Esophagus muscularis mucosa (tissue), 3 donors: ENCODE results near the gene KCNAB2.

Source experiments
- POLR2AphosphoS5 ChIP-seq, 2 donors: sonication (generic); formaldehyde crosslinking; IDR thresholded peaks; one replicate each; pipeline ENCODE4 v1.6.1; 2017; ENCODE audit warnings: antibody characterized with exemption in 2 of 2
- TF ChIP-seq, protein P1 (sequence below), 3 experiments: fragments of 200-600 bp in 2 of 3; fragments of 450-650 bp in 1 of 3; sonication (generic) in 2 of 3; IDR thresholded peaks; one replicate each; pipeline ENCODE4 v1.5.1; 2017 to 2019; ENCODE audit warnings: antibody characterized with exemption in 3 of 3, mild to moderate bottlenecking in 2 of 3, moderate library complexity in 1 of 3

DNA sequence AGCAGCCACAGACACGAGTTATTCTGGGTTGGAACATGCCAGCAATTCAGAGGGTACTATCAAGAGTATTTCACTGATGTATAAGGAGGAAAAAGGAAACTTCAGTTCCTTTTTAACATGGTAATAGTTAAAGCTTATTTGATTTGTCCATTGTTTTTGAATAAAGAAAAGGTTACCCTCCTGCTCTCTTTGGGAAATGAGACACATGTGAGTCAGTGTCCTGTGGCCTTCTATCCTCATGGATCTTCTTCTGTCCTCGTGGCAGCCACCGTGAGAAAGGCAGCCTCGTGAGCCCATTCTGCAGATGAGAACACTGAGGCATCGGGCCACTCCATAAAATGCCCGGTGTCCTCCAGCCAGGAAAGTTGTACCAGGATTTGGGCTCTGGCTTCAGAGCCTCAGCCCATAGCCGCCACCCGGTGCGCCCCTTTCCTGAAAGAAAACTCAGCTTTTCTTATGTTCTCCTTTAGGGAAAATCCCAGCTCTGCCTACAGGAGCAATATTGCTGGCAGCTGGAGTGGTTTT, 24.8 kb downstream of the KCNAB2 start:
- TF ChIP-seq, protein P1, sequence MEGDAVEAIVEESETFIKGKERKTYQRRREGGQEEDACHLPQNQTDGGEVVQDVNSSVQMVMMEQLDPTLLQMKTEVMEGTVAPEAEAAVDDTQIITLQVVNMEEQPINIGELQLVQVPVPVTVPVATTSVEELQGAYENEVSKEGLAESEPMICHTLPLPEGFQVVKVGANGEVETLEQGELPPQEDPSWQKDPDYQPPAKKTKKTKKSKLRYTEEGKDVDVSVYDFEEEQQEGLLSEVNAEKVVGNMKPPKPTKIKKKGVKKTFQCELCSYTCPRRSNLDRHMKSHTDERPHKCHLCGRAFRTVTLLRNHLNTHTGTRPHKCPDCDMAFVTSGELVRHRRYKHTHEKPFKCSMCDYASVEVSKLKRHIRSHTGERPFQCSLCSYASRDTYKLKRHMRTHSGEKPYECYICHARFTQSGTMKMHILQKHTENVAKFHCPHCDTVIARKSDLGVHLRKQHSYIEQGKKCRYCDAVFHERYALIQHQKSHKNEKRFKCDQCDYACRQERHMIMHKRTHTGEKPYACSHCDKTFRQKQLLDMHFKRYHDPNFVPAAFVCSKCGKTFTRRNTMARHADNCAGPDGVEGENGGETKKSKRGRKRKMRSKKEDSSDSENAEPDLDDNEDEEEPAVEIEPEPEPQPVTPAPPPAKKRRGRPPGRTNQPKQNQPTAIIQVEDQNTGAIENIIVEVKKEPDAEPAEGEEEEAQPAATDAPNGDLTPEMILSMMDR (IDR thresholded peaks at IDR 0.05): no peak
- TF ChIP-seq POLR2AphosphoS5 (IDR thresholded peaks at IDR 0.05): no peak
